HCT116 (cell line): ENCODE data around the gene RNF4. TPM values are rescaled to one million over a fixed set of nuclear protein-coding genes. Genes with fewer than 3 reads are reported as not detected.

Source experiments
- ATAC-seq: fragments of 200-7000 bp; cut with Tn5 transposase; 2 replicates; pipeline ENCODE4 v1.9.1; 2020; ENCODE audit warnings: mild to moderate bottlenecking, moderate library complexity
- BruUV-seq: library from RNA; stranded (reverse); fragments of 400-500 nt; replicated peaks from 2 replicates; lab custom pipeline; 2021; lab: Mats Ljungman, UMichigan
- CTCF ChIA-PET: fragments of 300-600 bp; sonication (Branson Sonifier 250); formaldehyde crosslinking; loops from one replicate; lab custom pipeline; 2021; ENCODE audit warnings: antibody characterized with exemption; lab: Charles Lee
- POLR2A ChIA-PET: fragments of 300-600, 350-600 bp; sonication (Branson Sonifier 250); formaldehyde crosslinking; loops from one replicate; lab custom pipeline; 2021; ENCODE audit warnings: antibody characterized with exemption; lab: Charles Lee
- RAD21 ChIA-PET, 2 experiments: fragments of 300-600 bp; sonication (Branson Sonifier 250); formaldehyde crosslinking; loops; one replicate each; lab custom pipeline; 2023; ENCODE audit warnings: low total read pairs in 2 of 2; ENCODE audit not compliant: uncharacterized antibody in 2 of 2, unreplicated experiment in 2 of 2, low non-redundant PET in 1 of 2; lab: Charles Lee
- DNase-seq: peaks from one replicate; pipeline ENCODE4 v3.0.0-alpha.2; 2010; ENCODE audit warnings: low read depth, low spot score
- H2AFZ ChIP-seq: fragments of 200-600 bp; shearing (Covaris generic), sonication (generic); 2 replicates; pipeline ENCODE4 v1.6.1; 2017; ENCODE audit warnings: low read depth, mixed run types, mixed read lengths, antibody characterized with exemption, low read length; ENCODE audit not compliant: poor library complexity, severe bottlenecking
- H3K27ac ChIP-seq: 2 replicates; pipeline ENCODE4 v1.5.1; 2012; ENCODE audit warnings: low read depth, low read length
- H3K27me3 ChIP-seq: fragments of 200-600 bp; sonication (generic); 2 replicates; pipeline ENCODE4 v1.6.1; 2016; ENCODE audit warnings: mixed run types, low read length, mixed read lengths; ENCODE audit not compliant: insufficient read depth
- H3K36me3 ChIP-seq, 2 experiments: fragments of 200-500 bp in 1 of 2; fragments of 200-600 bp in 1 of 2; sonication (Bioruptor generic) in 1 of 2; sonication (generic) in 1 of 2; 2 replicates each; pipeline versions ENCODE4 v1.5.1 to v1.6.1; 2014 to 2016; ENCODE audit warnings: low read length in 2 of 2, inconsistent platforms in 1 of 2, mixed read lengths in 1 of 2, mixed run types in 1 of 2; ENCODE audit not compliant: insufficient read depth in 2 of 2, control insufficient read depth in 1 of 2
- H3K4me1 ChIP-seq, 2 experiments: fragments of 200-600 bp in 1 of 2; sonication (generic) in 1 of 2; 2 replicates each; pipeline versions ENCODE4 v1.5.1 to v1.6.1; 2012 to 2017; ENCODE audit warnings: low read length in 2 of 2, inconsistent platforms in 1 of 2, mild to moderate bottlenecking in 1 of 2, mixed read lengths in 1 of 2, mixed run types in 1 of 2, moderate library complexity in 1 of 2; ENCODE audit not compliant: insufficient read depth in 2 of 2, control insufficient read depth in 1 of 2
- H3K4me2 ChIP-seq: fragments of 200-600 bp; sonication (generic); 2 replicates; pipeline ENCODE4 v1.6.1; 2017; ENCODE audit warnings: mixed run types, low read length, mixed read lengths
- H3K4me3 ChIP-seq, 2 experiments: fragments of 200-600 bp in 1 of 2; sonication (generic) in 1 of 2; replicated peaks in 1 of 2; 2 replicates each; pipeline ENCODE4 v1.5.1; 2011 to 2016; ENCODE audit warnings: low read length in 2 of 2, control low read depth in 1 of 2, low read depth in 1 of 2, mild to moderate bottlenecking in 1 of 2, mixed read lengths in 1 of 2, mixed run types in 1 of 2
- H3K79me2 ChIP-seq: fragments of 200-600 bp; sonication (generic); 2 replicates; pipeline ENCODE4 v1.6.1; 2017; ENCODE audit warnings: mild to moderate bottlenecking, mixed run types, low read length, moderate library complexity, mixed read lengths; ENCODE audit not compliant: insufficient read depth
- H3K9ac ChIP-seq: fragments of 200-600 bp; sonication (generic); 2 replicates; pipeline ENCODE4 v1.6.1; 2016; ENCODE audit warnings: low read length, mixed read lengths
- H3K9me2 ChIP-seq: fragments of 200-600 bp; sonication (generic), shearing (Covaris generic); 2 replicates; pipeline ENCODE4 v1.6.1; 2017; ENCODE audit warnings: mixed run types, mild to moderate bottlenecking, moderate library complexity; ENCODE audit not compliant: insufficient read depth
- H3K9me3 ChIP-seq, 2 experiments: fragments of 200-500 bp in 1 of 2; fragments of 200-600 bp in 1 of 2; sonication (Bioruptor generic) in 1 of 2; sonication (generic) in 1 of 2; 2 replicates each; pipeline ENCODE4 v1.6.1; 2014 to 2017; ENCODE audit warnings: low read length in 2 of 2, mixed read lengths in 2 of 2, inconsistent platforms in 1 of 2, low read depth in 1 of 2, mild to moderate bottlenecking in 1 of 2, mixed run types in 1 of 2, moderate library complexity in 1 of 2; ENCODE audit not compliant: control insufficient read depth in 1 of 2, insufficient read depth in 1 of 2
- H4K20me1 ChIP-seq: fragments of 200-600 bp; sonication (generic), shearing (Covaris generic); 2 replicates; pipeline ENCODE4 v1.6.1; 2017; ENCODE audit warnings: mixed run types, mild to moderate bottlenecking, moderate library complexity; ENCODE audit not compliant: insufficient read depth
- EGR1 ChIP-seq: IDR thresholded peaks from 2 replicates; pipeline ENCODE4 v1.6.1; 2012; ENCODE audit warnings: low read depth
- ELF1 ChIP-seq: IDR thresholded peaks from 2 replicates; pipeline ENCODE4 v1.6.1; 2012; ENCODE audit warnings: low read depth, borderline replicate concordance
- EZH2phosphoT487 ChIP-seq: fragments of 200-600 bp; IDR thresholded peaks from 2 replicates; pipeline ENCODE4 v1.6.1; 2018; ENCODE audit warnings: antibody characterized with exemption, borderline replicate concordance
- FOSL1 ChIP-seq: IDR thresholded peaks from 2 replicates; pipeline ENCODE4 v1.6.1; 2012; ENCODE audit warnings: low read depth
- JUND ChIP-seq: IDR thresholded peaks from 2 replicates; pipeline ENCODE4 v1.6.1; 2012
- MAX ChIP-seq: IDR thresholded peaks from 2 replicates; pipeline ENCODE4 v1.6.1; 2012
- RAD21 ChIP-seq: IDR thresholded peaks from 2 replicates; pipeline ENCODE4 v1.6.1; 2012; ENCODE audit warnings: low read depth, mild to moderate bottlenecking
- SP1 ChIP-seq: IDR thresholded peaks from 2 replicates; pipeline ENCODE4 v1.6.1; 2012; ENCODE audit warnings: low read depth
- SRF ChIP-seq: IDR thresholded peaks from 2 replicates; pipeline ENCODE4 v1.6.1; 2012; ENCODE audit warnings: low read depth
- YY1 ChIP-seq: IDR thresholded peaks from 2 replicates; pipeline ENCODE4 v1.6.1; 2011; ENCODE audit warnings: low read length, low read depth, moderate library complexity, mild to moderate bottlenecking; ENCODE audit not compliant: insufficient replicate concordance; ENCODE audit errors: extremely low read depth
- ZFX ChIP-seq: fragments of 450-650 bp; IDR thresholded peaks from 2 replicates; pipeline ENCODE4 v1.6.1; 2017
- intact Hi-C: fragments of 100-400 bp; cut with micrococcal nuclease; formaldehyde crosslinking; loops from 2 replicates; pipeline ENCODE4 v1.10.0; 2022
- total RNA-seq: library from RNA; stranded (reverse); gene quantifications from one replicate; pipeline ENCODE4 v1.2.1, GENCODE V29; 2021; ENCODE audit not compliant: unreplicated experiment
- TF ChIP-seq, protein P1 (sequence below): IDR thresholded peaks from 2 replicates; pipeline ENCODE4 v1.6.1; 2011; ENCODE audit warnings: mild to moderate bottlenecking, low read length, moderate library complexity; ENCODE audit not compliant: insufficient replicate concordance; ENCODE audit errors: extremely low read depth

The RNF4 gene
- total RNA-seq, 1 experiment from 2014 or later: 62.3 TPM

- CTCF ChIA-PET: no interaction called here
- H2AFZ ChIP-seq: no peak overlapping the region
- TF ChIP-seq ZFX: peak; percentile 93
- TF ChIP-seq MAX: no peak; the same call in 1 of the 2 replicates
- H3K4me1 ChIP-seq: peaks cover 8 to 26% of the 10 kb centered on the region in 2 experiments; a peak in 3 of 4 replicates
- intact Hi-C loops: loop anchor here (5.0 kb wide), 1 partner anchor 68 kb away; the partner anchor contains the start of gene RNF4
- no peaks in the 10 kb centered on the region for H3K27me3 ChIP-seq
- ATAC-seq: peak; percentile 10
- no peaks in the 10 kb centered on the region for H4K20me1 ChIP-seq
- no peaks in the 10 kb centered on the region for H3K9me3 ChIP-seq
- peak overlapping the region; percentile 95 for H3K4me2 ChIP-seq
- H3K27ac ChIP-seq: peak overlapping the region; percentile 97
- H3K9me2 ChIP-seq: no peaks in the 10 kb centered on the region
- H3K79me2 ChIP-seq: peaks cover 36% of the 10 kb centered on the region
- TSS peak; percentile 80 for BruUV-seq
- POLR2A ChIA-PET: interaction anchor here (0.6 to 1.0 kb wide), 5 partner anchors 15 to 71 kb away, joined by 3 to 7 read pairs (median 3); no protein-coding TSS in a partner anchor
- RAD21 ChIA-PET: interaction anchor here in 1 of 2 experiments (0.6 kb wide), 1 partner anchor 74 kb away, joined by 3 read pairs; no protein-coding TSS in a partner anchor
- no peak for DNase-seq
- H3K36me3 ChIP-seq: no peaks in the 10 kb centered on the region
- H3K4me3 ChIP-seq: peak overlapping the region; percentile 77 to 87
- peak overlapping the region; percentile 95 for H3K9ac ChIP-seq
Observed at GRCh38 chr4:2535376-2536192, 66.7 kb downstream of the RNF4 start.

- Histone ChIP-seq H3K4me3 (peak within 1 kb of the TSS; percentile 77 to 87), H3K4me2 (peak within 1 kb of the TSS; percentile 95), H3K9ac (peak within 1 kb of the TSS; percentile 95), H3K9me3 (no peaks in the 10 kb centered on the region), H2AFZ (no peak within 1 kb of the TSS), H3K79me2 (peaks cover 44% of the 10 kb centered on the region), H3K9me2 (no peaks in the 10 kb centered on the region), H4K20me1 (no peaks in the 10 kb centered on the region), H3K36me3 (no peaks in the 10 kb centered on the region), H3K4me1 (peaks cover 8 to 26% of the 10 kb centered on the region in 2 experiments; a peak in 3 of 4 replicates), H3K27ac (peak within 1 kb of the TSS; percentile 97), H3K27me3 (no peaks in the 10 kb centered on the region)
- intact Hi-C loops: loop anchor here (5.0 kb wide), 1 partner anchor 69 kb away; the partner anchor contains the start of gene RNF4
- CTCF ChIA-PET: no interaction called here
- ATAC-seq (peak; percentile 94), DNase-seq (peak; percentile 99)
- POLR2A ChIA-PET: interaction anchor here (0.6 to 1.0 kb wide), 4 partner anchors 16 to 70 kb away, joined by 3 to 7 read pairs (median 3); no protein-coding TSS in a partner anchor
- no TSS peak for BruUV-seq
- RAD21 ChIA-PET: interaction anchor here in 1 of 2 experiments (0.6 kb wide), 1 partner anchor 75 kb away, joined by 3 read pairs; no protein-coding TSS in a partner anchor
- TF ChIP-seq RAD21 (no peak), MAX (no peak), ZFX (peak; percentile 50), JUND (no peak), ELF1 (no peak), YY1 (peak; percentile 87), EZH2phosphoT487 (no peak), SP1 (peak; percentile 73; the same call in 1 of the 2 replicates), SRF (no peak; the same call in 1 of the 2 replicates), FOSL1 (no peak), EGR1 (peak; percentile 71)
- TF ChIP-seq, protein P1, sequence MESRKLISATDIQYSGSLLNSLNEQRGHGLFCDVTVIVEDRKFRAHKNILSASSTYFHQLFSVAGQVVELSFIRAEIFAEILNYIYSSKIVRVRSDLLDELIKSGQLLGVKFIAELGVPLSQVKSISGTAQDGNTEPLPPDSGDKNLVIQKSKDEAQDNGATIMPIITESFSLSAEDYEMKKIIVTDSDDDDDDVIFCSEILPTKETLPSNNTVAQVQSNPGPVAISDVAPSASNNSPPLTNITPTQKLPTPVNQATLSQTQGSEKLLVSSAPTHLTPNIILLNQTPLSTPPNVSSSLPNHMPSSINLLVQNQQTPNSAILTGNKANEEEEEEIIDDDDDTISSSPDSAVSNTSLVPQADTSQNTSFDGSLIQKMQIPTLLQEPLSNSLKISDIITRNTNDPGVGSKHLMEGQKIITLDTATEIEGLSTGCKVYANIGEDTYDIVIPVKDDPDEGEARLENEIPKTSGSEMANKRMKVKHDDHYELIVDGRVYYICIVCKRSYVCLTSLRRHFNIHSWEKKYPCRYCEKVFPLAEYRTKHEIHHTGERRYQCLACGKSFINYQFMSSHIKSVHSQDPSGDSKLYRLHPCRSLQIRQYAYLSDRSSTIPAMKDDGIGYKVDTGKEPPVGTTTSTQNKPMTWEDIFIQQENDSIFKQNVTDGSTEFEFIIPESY: no peak
Observed at GRCh38 chr4:2536193-2537010, 67.5 kb downstream of the RNF4 start, which contains the start of gene FAM193A. Gene FAM193A (plus strand): TSS chr4:2536647. CDS start chr4:2536916, 269 bp downstream.
